HEK293 (cell line): Measurements from ENCODE around the gene UBE2G2.

Source experiments
- CTCF ChIA-PET: fragments of 350-600 bp; formaldehyde crosslinking; extraction: SDS; loops from one replicate; lab custom pipeline; 2021; ENCODE audit warnings: antibody characterized with exemption; lab: Yijun Ruan, JAX
- POLR2A ChIA-PET: fragments of 300-600 bp; formaldehyde crosslinking; extraction: SDS; loops from one replicate; lab custom pipeline; 2020; ENCODE audit warnings: antibody characterized with exemption, inconsistent platforms; lab: Yijun Ruan, JAX
- H3K27ac ChIP-seq: fragments of 200-500 bp; sonication (Bioruptor generic); 2 replicates; pipeline ENCODE4 v1.5.1; 2014; ENCODE audit warnings: low read depth, low read length, control low read depth, inconsistent platforms; ENCODE audit errors: extremely low read depth
- H3K36me3 ChIP-seq, 2 experiments: fragments of 200-500 bp in 1 of 2; sonication (Bioruptor generic) in 1 of 2; 1 replicate in 1 of 2; 2 replicates in 1 of 2; pipeline ENCODE4 v1.5.1; 2014 to 2017; ENCODE audit warnings: inconsistent platforms in 2 of 2, low read length in 2 of 2; ENCODE audit not compliant: control insufficient read depth in 2 of 2, insufficient read depth in 1 of 2
- H3K4me1 ChIP-seq: fragments of 200-500 bp; sonication (Bioruptor generic); 2 replicates; pipeline ENCODE4 v1.5.1; 2014; ENCODE audit warnings: mild to moderate bottlenecking, low read length, inconsistent platforms; ENCODE audit not compliant: control insufficient read depth, insufficient read depth
- H3K4me3 ChIP-seq: 2 replicates; pipeline ENCODE4 v1.5.1; 2011; ENCODE audit warnings: low read depth, mild to moderate bottlenecking, control low read depth, low read length, moderate library complexity
- H3K9me3 ChIP-seq: fragments of 200-500 bp; sonication (Bioruptor generic); 2 replicates; pipeline ENCODE4 v1.5.1; 2014; ENCODE audit warnings: low read depth, low read length, inconsistent platforms; ENCODE audit not compliant: control insufficient read depth, insufficient read depth
- BCL6B ChIP-seq: fragments of 450-650 bp; formaldehyde crosslinking; IDR thresholded peaks from 2 replicates; pipeline ENCODE4 v1.5.1; 2017; ENCODE audit warnings: missing biosample characterization, missing genetic modification characterization
- KLF1 ChIP-seq: fragments of 450-650 bp; formaldehyde crosslinking; IDR thresholded peaks from 2 replicates; pipeline ENCODE4 v1.5.1; 2016; ENCODE audit warnings: missing biosample characterization, missing genetic modification characterization
- KLF16 ChIP-seq: fragments of 450-650 bp; formaldehyde crosslinking; IDR thresholded peaks from 2 replicates; pipeline ENCODE4 v1.5.1; 2017; ENCODE audit warnings: missing biosample characterization, missing genetic modification characterization
- SCRT1 ChIP-seq: fragments of 450-650 bp; formaldehyde crosslinking; IDR thresholded peaks from 2 replicates; pipeline ENCODE4 v1.5.1; 2016; ENCODE audit warnings: missing biosample characterization, missing genetic modification characterization, borderline replicate concordance
- YY2 ChIP-seq: fragments of 450-650 bp; formaldehyde crosslinking; IDR thresholded peaks from 2 replicates; pipeline ENCODE4 v1.5.1; 2016; ENCODE audit warnings: missing biosample characterization, missing genetic modification characterization
- ZBTB10 ChIP-seq: fragments of 450-650 bp; formaldehyde crosslinking; IDR thresholded peaks from 2 replicates; pipeline ENCODE4 v1.5.1; 2016; ENCODE audit warnings: missing biosample characterization, missing genetic modification characterization
- ZBTB11 ChIP-seq: fragments of 450-650 bp; formaldehyde crosslinking; conservative IDR thresholded peaks from 2 replicates; pipeline ENCODE4 v1.5.1; 2016; ENCODE audit warnings: low read depth, missing biosample characterization, missing genetic modification characterization
- ZBTB20 ChIP-seq: fragments of 450-650 bp; formaldehyde crosslinking; IDR thresholded peaks from 2 replicates; pipeline ENCODE4 v1.5.1; 2016; ENCODE audit warnings: missing biosample characterization, missing genetic modification characterization
- ZNF133 ChIP-seq: fragments of 450-650 bp; formaldehyde crosslinking; IDR thresholded peaks from 2 replicates; pipeline ENCODE4 v1.5.1; 2016; ENCODE audit warnings: missing biosample characterization, missing genetic modification characterization
- ZNF184 ChIP-seq: fragments of 450-650 bp; IDR thresholded peaks from 2 replicates; pipeline ENCODE4 v1.5.1; 2018; ENCODE audit warnings: missing biosample characterization, mild to moderate bottlenecking, missing genetic modification characterization
- ZNF221 ChIP-seq: fragments of 450-650 bp; formaldehyde crosslinking; IDR thresholded peaks from 2 replicates; pipeline ENCODE4 v1.5.1; 2017; ENCODE audit warnings: missing biosample characterization, missing genetic modification characterization, borderline replicate concordance
- ZNF24 ChIP-seq: fragments of 450-650 bp; formaldehyde crosslinking; IDR thresholded peaks from 2 replicates; pipeline ENCODE4 v1.5.1; 2016; ENCODE audit warnings: missing biosample characterization, missing genetic modification characterization
- ZNF335 ChIP-seq: fragments of 450-650 bp; formaldehyde crosslinking; conservative IDR thresholded peaks from 2 replicates; pipeline ENCODE4 v1.5.1; 2016; ENCODE audit warnings: missing biosample characterization, missing genetic modification characterization
- ZNF354C ChIP-seq: fragments of 450-650 bp; formaldehyde crosslinking; IDR thresholded peaks from 2 replicates; pipeline ENCODE4 v1.5.1; 2016; ENCODE audit warnings: missing biosample characterization, missing genetic modification characterization, low read depth, borderline replicate concordance
- ZNF37A ChIP-seq: fragments of 450-650 bp; IDR thresholded peaks from 2 replicates; pipeline ENCODE4 v1.5.1; 2018; ENCODE audit warnings: missing biosample characterization, missing genetic modification characterization
- ZNF394 ChIP-seq: fragments of 450-650 bp; formaldehyde crosslinking; IDR thresholded peaks from 2 replicates; pipeline ENCODE4 v1.5.1; 2016; ENCODE audit warnings: missing biosample characterization, missing genetic modification characterization, mild to moderate bottlenecking, moderate library complexity, borderline replicate concordance
- ZNF48 ChIP-seq: fragments of 450-650 bp; formaldehyde crosslinking; IDR thresholded peaks from 2 replicates; pipeline ENCODE4 v1.5.1; 2016; ENCODE audit warnings: missing biosample characterization, missing genetic modification characterization
- ZNF558 ChIP-seq: fragments of 450-650 bp; formaldehyde crosslinking; IDR thresholded peaks from 2 replicates; pipeline ENCODE4 v1.5.1; 2016; ENCODE audit warnings: missing biosample characterization, missing genetic modification characterization
- ZNF596 ChIP-seq: fragments of 450-650 bp; IDR thresholded peaks from 2 replicates; pipeline ENCODE4 v1.5.0; 2018; ENCODE audit warnings: missing biosample characterization, mild to moderate bottlenecking, missing genetic modification characterization, moderate library complexity
- ZNF621 ChIP-seq: fragments of 450-650 bp; formaldehyde crosslinking; IDR thresholded peaks from 2 replicates; pipeline ENCODE4 v1.5.1; 2017; ENCODE audit warnings: missing biosample characterization, missing genetic modification characterization
- ZNF768 ChIP-seq: fragments of 450-650 bp; formaldehyde crosslinking; IDR thresholded peaks from 2 replicates; pipeline ENCODE4 v1.5.1; 2018; ENCODE audit warnings: missing biosample characterization, mild to moderate bottlenecking, missing genetic modification characterization
- ZXDB ChIP-seq: fragments of 450-650 bp; formaldehyde crosslinking; IDR thresholded peaks from 2 replicates; pipeline ENCODE4 v1.5.1; 2016; ENCODE audit warnings: missing biosample characterization, missing genetic modification characterization
- TF ChIP-seq, protein P1 (sequence below): fragments of 450-650 bp; formaldehyde crosslinking; IDR thresholded peaks from 2 replicates; pipeline ENCODE4 v1.5.1; 2016; ENCODE audit warnings: missing biosample characterization, missing genetic modification characterization
- TF ChIP-seq, protein P2 (sequence below): fragments of 450-650 bp; formaldehyde crosslinking; IDR thresholded peaks from 2 replicates; pipeline ENCODE4; 2016; ENCODE audit warnings: missing biosample characterization, missing genetic modification characterization

UBE2G2 gene

GRCh38 chr21:44829507-44830092 is 28.0 kb upstream of the UBE2G2 start (continued):
- TF ChIP-seq, protein P1, sequence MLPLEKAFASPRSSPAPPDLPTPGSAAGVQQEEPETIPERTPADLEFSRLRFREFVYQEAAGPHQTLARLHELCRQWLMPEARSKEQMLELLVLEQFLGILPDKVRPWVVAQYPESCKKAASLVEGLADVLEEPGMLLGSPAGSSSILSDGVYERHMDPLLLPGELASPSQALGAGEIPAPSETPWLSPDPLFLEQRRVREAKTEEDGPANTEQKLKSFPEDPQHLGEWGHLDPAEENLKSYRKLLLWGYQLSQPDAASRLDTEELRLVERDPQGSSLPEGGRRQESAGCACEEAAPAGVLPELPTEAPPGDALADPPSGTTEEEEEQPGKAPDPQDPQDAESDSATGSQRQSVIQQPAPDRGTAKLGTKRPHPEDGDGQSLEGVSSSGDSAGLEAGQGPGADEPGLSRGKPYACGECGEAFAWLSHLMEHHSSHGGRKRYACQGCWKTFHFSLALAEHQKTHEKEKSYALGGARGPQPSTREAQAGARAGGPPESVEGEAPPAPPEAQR (tag by site-specific recombination) = no peak
- no peak for TF ChIP-seq ZNF394 (tag by site-specific recombination)
- TF ChIP-seq ZBTB11 = no peak
- TF ChIP-seq, all 188 proteins: peak for 0

GRCh38 chr21:44828362-44829056 is 26.9 kb upstream of the UBE2G2 start:
- Histone ChIP-seq H3K36me3 (no peaks in the 10 kb centered on the region), H3K9me3 (no peaks in the 10 kb centered on the region), H3K27ac (no peak overlapping the region), H3K4me1 (no peaks in the 10 kb centered on the region), H3K4me3 (no peak overlapping the region)
- CTCF ChIA-PET = interaction anchor here (0.6 to 0.9 kb wide), 2 partner anchors 17 to 63 kb away, joined by 3 to 7 read pairs; no protein-coding TSS in a partner anchor
- POLR2A ChIA-PET = interaction anchor here (0.7 kb wide), 1 partner anchor 12 kb away, joined by 5 read pairs; no protein-coding TSS in a partner anchor
- TF ChIP-seq ZNF184 (0 out of 2 replicates have a peak, but pooled peaks have one; percentile 37), ZNF221 (tag by site-specific recombination) (no peak), ZNF335 (tag by site-specific recombination) (no peak), ZNF133 (tag by site-specific recombination) (peak; percentile 99), ZNF621 (tag by site-specific recombination) (no peak), ZXDB (no peak), KLF16 (no peak), YY2 (no peak), BCL6B (no peak), ZBTB10 (no peak), ZNF596 (tag by site-specific recombination) (no peak), ZNF768 (tag by site-specific recombination) (no peak), KLF1 (peak; percentile 7; the same call in 1 of the 2 replicates), SCRT1 (tag by site-specific recombination) (no peak), ZNF558 (peak; percentile 89), ZNF48 (no peak), ZNF24 (no peak), ZNF354C (tag by site-specific recombination) (no peak), ZBTB20 (tag by site-specific recombination) (no peak), ZNF37A (tag by site-specific recombination) (no peak)
- TF ChIP-seq, protein P1 (tag by site-specific recombination) = no peak
- TF ChIP-seq, protein P2, sequence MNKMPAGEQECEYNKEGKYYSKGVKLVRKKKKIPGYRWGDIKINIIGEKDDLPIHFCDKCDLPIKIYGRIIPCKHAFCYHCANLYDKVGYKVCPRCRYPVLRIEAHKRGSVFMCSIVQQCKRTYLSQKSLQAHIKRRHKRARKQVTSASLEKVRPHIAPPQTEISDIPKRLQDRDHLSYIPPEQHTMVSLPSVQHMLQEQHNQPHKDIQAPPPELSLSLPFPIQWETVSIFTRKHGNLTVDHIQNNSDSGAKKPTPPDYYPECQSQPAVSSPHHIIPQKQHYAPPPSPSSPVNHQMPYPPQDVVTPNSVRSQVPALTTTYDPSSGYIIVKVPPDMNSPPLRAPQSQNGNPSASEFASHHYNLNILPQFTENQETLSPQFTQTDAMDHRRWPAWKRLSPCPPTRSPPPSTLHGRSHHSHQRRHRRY (tag by site-specific recombination) = no peak
